NCI-H2107 treated with DMSO at 0.1 percent for 48 hours (cell line): ENCODE results near the gene VAV2.
"Not testable (repeated sequence)": the region's sequence is repeated elsewhere in the genome, so short reads cannot be mapped to it uniquely, and the experiment has no call there.

ENCODE experiments used
- DNase-seq: peaks from one replicate; lab custom pipeline; 2025; ENCODE audit not compliant: unreplicated experiment; lab: John Stamatoyannopoulos, UW

VAV2 gene

GRCh38 chr9:133774799-133775198 is 217.3 kb downstream of the VAV2 start:
- DNase-seq = no peak

GRCh38 chr9:133773889-133774655 is 218.1 kb downstream of the VAV2 start:
- no peak for DNase-seq

GRCh38 chr9:133772581-133772980 is 219.5 kb downstream of the VAV2 start:
- DNase-seq = no peak

GRCh38 chr9:133771486-133772482 is 220.3 kb downstream of the VAV2 start:
- DNase-seq = no peak

- DNase-seq = no peak
Observed at GRCh38 chr9:133770076-133770777, 221.9 kb downstream of the VAV2 start.

- DNase-seq = no peak
Observed at GRCh38 chr9:133769511-133770075, 222.5 kb downstream of the VAV2 start.

GRCh38 chr9:133768859-133769510 is 223.1 kb downstream of the VAV2 start:
- peak; percentile 11 for DNase-seq

- DNase-seq = no peak
Observed at GRCh38 chr9:133768371-133768858, 223.7 kb downstream of the VAV2 start.

GRCh38 chr9:133767625-133768024 is 224.5 kb downstream of the VAV2 start:
- no peak for DNase-seq

- DNase-seq = no peak
Observed at GRCh38 chr9:133767008-133767407, 225.1 kb downstream of the VAV2 start.

- not testable (repeated sequence) for DNase-seq
Observed at GRCh38 chr9:133766234-133766633, 225.9 kb downstream of the VAV2 start.

GRCh38 chr9:133763272-133764183 is 228.6 kb downstream of the VAV2 start:
- no peak for DNase-seq

GRCh38 chr9:133762488-133763271 is 229.4 kb downstream of the VAV2 start:
- no peak for DNase-seq

GRCh38 chr9:133761641-133762248 is 230.4 kb downstream of the VAV2 start:
- no peak for DNase-seq

- DNase-seq = no peak
Observed at GRCh38 chr9:133760713-133761290, 231.3 kb downstream of the VAV2 start.

- DNase-seq = no peak
Observed at GRCh38 chr9:133759946-133760345, 232.2 kb downstream of the VAV2 start.

- no peak for DNase-seq
Observed at GRCh38 chr9:133759146-133759900, 232.8 kb downstream of the VAV2 start.
